Right cardiac atrium (tissue), 5 donors: ENCODE data around the gene MEPCE. TPM values are rescaled to one million over a fixed set of nuclear protein-coding genes. Genes with fewer than 3 reads are reported as not detected.

Experiments
- ATAC-seq, 2 donors: fragments of 200-7000 bp; cut with Tn5 transposase; one replicate each; pipeline versions ENCODE4 v1.8.0 to v1.9.1; 2020; ENCODE audit warnings: moderate library complexity in 2 of 2, mild to moderate bottlenecking in 1 of 2
- DNase-seq, 3 donors: peaks; one replicate each; pipeline ENCODE4 v3.0.0-alpha.2; 2020
- H3K27ac ChIP-seq: one replicate; pipeline ENCODE4 v1.5.1; 2013; ENCODE audit warnings: mild to moderate bottlenecking, low read length, control low read depth, moderate library complexity
- H3K27me3 ChIP-seq: one replicate; pipeline ENCODE4 v1.6.1; 2013; ENCODE audit not compliant: control insufficient read depth, insufficient read depth
- H3K4me1 ChIP-seq: one replicate; pipeline ENCODE4 v1.6.1; 2013; ENCODE audit warnings: low read length; ENCODE audit not compliant: control insufficient read depth, insufficient read depth
- H3K4me3 ChIP-seq: one replicate; pipeline ENCODE4 v1.5.1; 2013; ENCODE audit warnings: low read length, control low read depth
- H3K9me3 ChIP-seq: one replicate; pipeline ENCODE4 v1.6.1; 2013; ENCODE audit warnings: low read length; ENCODE audit not compliant: control insufficient read depth
- WGBS: extraction: QIAGEN DNeasy Blood & Tissue Kit; methylation state at CpG from one replicate; pipeline ENCODE4 v1.1.7; 2013; 5-methylcytosine and 5-hydroxymethylcytosine counted together
- intact Hi-C, 4 donors: fragments of 100-400 bp; cut with DNase I; formaldehyde crosslinking; loops; one replicate each; pipeline versions ENCODE4 v1.11.0 to v1.14.0; 2022 to 2023
- polyA plus RNA-seq: library from polyadenylated mRNA; stranded (reverse); fragments of 200-250 nt; gene quantifications from one replicate; pipeline ENCODE4 v1.2.3, GENCODE V29; 2013
- total RNA-seq, 4 donors: library from RNA; stranded (reverse); fragmentation: NEBNext Ultra II Directional; extraction: Animal tissue kit (Norgen Biotek cat#: 25700); gene quantifications; one replicate each; pipeline ENCODE4 v1.2.1, GENCODE V29; 2021
- donor health status: healthy with polysubstance abuse.
- donor health status: DM: no; HTN: yes; CAD: no.
- donor health status: DM: no; HTN: no; CAD: no.
- donor health status: DM: no; HTN: yes; CAD: no; lungs with severe emphysema.
- donor health status: DM: yes; HTN: yes; CAD: no.

The MEPCE gene
- total and polyA plus RNA-seq, 5 donors: 18.7 to 24.6 (median 23.0) TPM

DNA sequence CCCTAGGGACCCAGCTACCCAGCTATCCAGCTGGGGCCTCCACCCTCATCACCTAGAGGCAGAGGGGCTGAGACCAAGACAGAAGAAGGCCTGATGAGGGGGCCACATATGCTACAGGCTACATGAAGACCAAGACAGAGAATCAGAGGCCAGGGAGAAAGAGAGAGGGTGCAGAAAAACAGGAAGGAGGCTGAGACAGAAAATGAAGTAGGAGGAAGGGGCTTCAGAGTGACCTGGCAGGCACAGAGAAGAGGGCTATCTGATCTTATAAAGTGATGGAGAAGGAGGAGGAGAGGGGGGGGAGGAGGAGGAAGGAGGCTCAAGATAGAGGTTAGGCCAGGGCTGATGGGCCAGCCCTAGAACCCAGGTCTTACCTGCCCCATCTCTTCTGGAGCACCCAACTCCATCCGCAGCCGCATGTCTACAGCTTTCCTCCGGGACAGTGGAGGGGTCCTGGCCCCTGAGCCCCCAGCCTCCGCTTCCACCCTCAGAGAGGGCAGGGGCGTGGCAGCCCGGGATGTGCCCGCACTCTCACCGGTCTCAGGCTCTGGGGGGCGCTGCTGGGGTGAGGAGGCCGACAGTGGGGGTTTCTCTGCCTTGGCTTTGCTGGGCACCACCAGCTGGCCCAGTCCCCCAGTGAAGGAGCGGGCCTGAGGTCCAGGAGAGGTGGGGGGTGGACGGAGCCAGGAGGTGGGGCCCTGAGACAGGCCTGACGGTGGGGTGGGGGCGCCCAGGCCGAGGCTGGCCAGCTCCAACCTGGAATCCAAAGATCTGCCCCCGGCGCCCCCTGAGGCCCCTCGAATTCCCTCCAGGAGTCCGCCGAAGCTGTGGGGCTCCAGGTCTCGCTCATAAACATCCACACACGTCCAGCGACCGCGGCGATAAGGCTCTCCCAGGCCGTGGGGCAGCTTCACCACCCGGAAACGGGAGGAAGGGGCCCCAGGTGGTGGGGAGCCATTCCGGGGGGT lies 47.6 kb downstream of the MEPCE start:
- Histone ChIP-seq H3K27ac (peak overlapping the region; percentile 33), H3K4me3 (peak overlapping the region; percentile 85), H3K4me1 (peaks cover 17% of the 10 kb centered on the region), H3K27me3 (no peaks in the 10 kb centered on the region), H3K9me3 (no peaks in the 10 kb centered on the region)
- 9% methylated on average over 30 of the region's 30 CpGs for WGBS
- DNase-seq (peak in 2 of 3 donors; percentile 64 to 76), ATAC-seq (no peak)
- intact Hi-C loops: loop anchor here in 2 of 4 donors (5.0 to 10.0 kb wide), 2 partner anchors 70 to 208 kb away; no protein-coding TSS in a partner anchor

DNA sequence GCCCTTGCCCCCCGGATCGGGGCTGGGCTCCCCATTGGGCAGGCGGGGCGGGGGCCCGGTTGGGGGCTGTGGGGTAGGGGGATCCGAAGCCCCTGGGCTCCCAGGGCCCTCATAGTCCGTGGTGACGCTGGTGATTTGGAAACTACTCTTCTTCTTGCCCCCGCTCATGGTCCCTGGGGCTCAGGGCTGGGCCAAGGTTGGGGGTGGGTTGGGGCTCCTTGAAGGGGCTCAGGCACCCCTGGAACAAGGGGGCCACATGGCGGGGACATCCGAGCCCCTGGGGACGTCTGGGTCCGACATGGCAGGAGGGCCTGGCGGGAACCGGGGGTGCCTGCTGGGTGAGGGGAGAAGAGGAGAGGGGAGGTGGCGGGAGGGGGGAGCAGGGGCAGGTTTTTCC lies 48.2 kb downstream of the MEPCE start:
- H3K4me1 ChIP-seq: peaks cover 16% of the 10 kb centered on the region
- H3K27me3 ChIP-seq: no peaks in the 10 kb centered on the region
- ATAC-seq: no peak
- H3K27ac ChIP-seq: peak overlapping the region; percentile 61
- 2% methylated on average over 16 of the region's 16 CpGs for WGBS
- intact Hi-C loops: loop anchor here in 2 of 4 donors (5.0 to 10.0 kb wide), 2 partner anchors 69 to 207 kb away; no protein-coding TSS in a partner anchor
- H3K9me3 ChIP-seq: no peaks in the 10 kb centered on the region
- peak in 2 of 3 donors; percentile 57 to 74 for DNase-seq
- peak overlapping the region; percentile 85 for H3K4me3 ChIP-seq

GRCh38 chr7:100478958-100479660 lies 49.5 kb downstream of the MEPCE start, which contains the start of gene TSC22D4:
TSS of gene TSC22D4 (minus strand) at chr7:100479214. CDS start at chr7:100478038, 1,176 bp downstream.
- Histone ChIP-seq H3K27me3 (no peaks in the 10 kb centered on the region), H3K4me3 (peak within 1 kb of the TSS; percentile 85), H3K27ac (peak within 1 kb of the TSS; percentile 69), H3K9me3 (no peaks in the 10 kb centered on the region), H3K4me1 (peaks cover 12% of the 10 kb centered on the region)
- intact Hi-C loops: loop anchor here in 2 of 4 donors (5.0 to 10.0 kb wide), 2 partner anchors 68 to 206 kb away; no protein-coding TSS in a partner anchor
- ATAC-seq (peak; percentile 93 to 94), DNase-seq (peak; percentile 95 to 99 (median 97))
- WGBS: 1% methylated on average over 27 of the region's 27 CpGs

GRCh38 chr7:100481466-100481865 lies 51.8 kb downstream of the MEPCE start:
- H3K27me3 ChIP-seq: no peaks in the 10 kb centered on the region
- H3K9me3 ChIP-seq: no peaks in the 10 kb centered on the region
- DNase-seq (no peak), ATAC-seq (no peak)
- H3K4me3 ChIP-seq: no peak overlapping the region
- H3K27ac ChIP-seq: no peak overlapping the region
- WGBS: 78% methylated on average over 1 of the region's 1 CpG
- peaks cover 10% of the 10 kb centered on the region for H3K4me1 ChIP-seq
- intact Hi-C loops: loop anchor here in 1 of 4 donors (5.0 kb wide), 1 partner anchor 76 kb away; no protein-coding TSS in a partner anchor

GRCh38 chr7:100482728-100483089 lies 53.1 kb downstream of the MEPCE start:
- DNase-seq: no peak
- Histone ChIP-seq H3K4me1 (peaks cover 3% of the 10 kb centered on the region), H3K27me3 (no peaks in the 10 kb centered on the region), H3K4me3 (peak overlapping the region; percentile 71), H3K9me3 (no peaks in the 10 kb centered on the region), H3K27ac (no peak overlapping the region)
- no peak for ATAC-seq
- 40% methylated on average over 14 of the region's 14 CpGs for WGBS
- intact Hi-C loops: loop anchor here in 1 of 4 donors (5.0 kb wide), 1 partner anchor 75 kb away; no protein-coding TSS in a partner anchor

DNA sequence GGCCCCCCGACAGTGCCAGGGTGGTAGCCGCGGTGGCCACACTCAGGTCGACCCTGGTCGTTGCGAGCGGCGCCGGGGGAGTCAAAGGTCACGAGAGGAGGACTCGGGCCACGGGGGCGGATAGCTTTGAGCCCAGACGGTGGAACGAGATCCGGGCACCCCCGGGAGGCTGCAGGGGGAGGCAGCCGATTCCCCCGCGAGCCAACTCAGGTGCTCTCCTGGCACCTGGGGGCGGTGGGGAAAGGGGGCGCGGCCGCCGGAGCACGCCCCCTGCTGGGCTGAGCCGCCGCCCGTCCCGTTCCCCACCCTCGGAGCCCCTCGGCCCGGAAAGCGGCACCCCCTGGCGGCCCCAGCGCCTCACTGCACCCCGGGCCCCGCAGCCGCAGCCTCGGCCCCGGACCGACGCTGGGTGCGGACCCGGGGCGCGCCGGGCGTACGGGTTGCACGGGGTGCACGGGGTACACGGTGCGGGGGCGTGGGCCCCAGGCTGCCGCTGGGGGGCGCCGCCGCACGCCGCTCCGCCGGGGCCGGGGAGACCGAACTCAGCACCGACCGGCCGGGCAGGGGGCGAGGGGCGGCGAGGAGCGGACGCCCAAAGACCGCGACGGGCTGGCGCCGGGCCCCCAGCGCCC lies 53.6 kb downstream of the MEPCE start:
- under 1% methylated on average over 79 of the region's 79 CpGs for WGBS
- DNase-seq (peak; percentile 65 to 91 (median 90)), ATAC-seq (peak; percentile 44 to 47)
- intact Hi-C loops: loop anchor here in 1 of 4 donors (5.0 kb wide), 1 partner anchor 74 kb away; no protein-coding TSS in a partner anchor
- Histone ChIP-seq H3K9me3 (no peaks in the 10 kb centered on the region), H3K4me1 (peaks cover 3% of the 10 kb centered on the region), H3K4me3 (peak overlapping the region; percentile 71), H3K27me3 (no peaks in the 10 kb centered on the region), H3K27ac (no peak overlapping the region)

Other genes with a start within 250 kb of the MEPCE start
- gene PVRIG, start 209.9 kb upstream of the MEPCE start, total RNA-seq: not detected
- 0.07 TPM for gene PVRIG, start 209.9 kb upstream of the MEPCE start, polyA plus RNA-seq
- gene SPDYE3, start 122.1 kb upstream of the MEPCE start, total RNA-seq: not detected
- gene SPDYE3, start 122.1 kb upstream of the MEPCE start, polyA plus RNA-seq: 0.20 TPM
- gene PILRB, start 71.7 kb upstream of the MEPCE start, total RNA-seq: 10 to 100 TPM; 13.2 to 15.6 (median 13.7) TPM
- gene PILRB, start 71.7 kb upstream of the MEPCE start, polyA plus RNA-seq: 18.1 TPM
- gene PILRA, start 56.3 kb upstream of the MEPCE start, total RNA-seq: 1 to 10 TPM; 3.9 to 5.3 (median 4.9) TPM
- 2.3 TPM for gene PILRA, start 56.3 kb upstream of the MEPCE start, polyA plus RNA-seq
- 1 to 10 TPM; 3.5 to 5.3 (median 4.4) TPM for gene ZCWPW1, start 1.1 kb upstream of the MEPCE start, total RNA-seq
- 4.9 TPM for gene ZCWPW1, start 1.1 kb upstream of the MEPCE start, polyA plus RNA-seq
- gene PPP1R35, start 6.7 kb downstream of the MEPCE start, total RNA-seq: 10 to 100 TPM; 14.8 to 17.7 (median 16.5) TPM
- gene PPP1R35, start 6.7 kb downstream of the MEPCE start, polyA plus RNA-seq: 20.3 TPM
- gene SPACDR, start 34.4 kb downstream of the MEPCE start, total RNA-seq: under 1 TPM in 1 of 4 donors, not detected in 3; 0.44 TPM
- gene SPACDR, start 34.4 kb downstream of the MEPCE start, polyA plus RNA-seq: 0.11 TPM
- gene TSC22D4, start 49.4 kb downstream of the MEPCE start, total RNA-seq: 10 to 100 TPM; 36.7 to 63.6 (median 48.6) TPM
- 61.2 TPM for gene TSC22D4, start 49.4 kb downstream of the MEPCE start, polyA plus RNA-seq
- 1 to 10 TPM in 1 of 4 donors, under 1 TPM in 3; 0.39 to 1.1 (median 0.65) TPM for gene NYAP1, start 54.1 kb downstream of the MEPCE start, total RNA-seq
- 0.79 TPM for gene NYAP1, start 54.1 kb downstream of the MEPCE start, polyA plus RNA-seq
- gene AGFG2, start 109.4 kb downstream of the MEPCE start, total RNA-seq: 10 to 100 TPM; 18.4 to 26.3 (median 23.1) TPM
- gene AGFG2, start 109.4 kb downstream of the MEPCE start, polyA plus RNA-seq: 17.3 TPM
- gene SAP25, start 144.1 kb downstream of the MEPCE start, total RNA-seq: 1 to 10 TPM in 2 of 4 donors, under 1 TPM in 1, not detected in 1; 0.81 to 1.4 (median 1.3) TPM
- 0.79 TPM for gene SAP25, start 144.1 kb downstream of the MEPCE start, polyA plus RNA-seq
- gene LRCH4, start 156.3 kb downstream of the MEPCE start, total RNA-seq: 10 to 100 TPM; 29.0 to 36.0 (median 32.4) TPM
- 33.4 TPM for gene LRCH4, start 156.3 kb downstream of the MEPCE start, polyA plus RNA-seq
- 1 to 10 TPM in 1 of 4 donors, under 1 TPM in 2, not detected in 1; 0.74 to 1.0 (median 0.76) TPM for gene FBXO24, start 156.5 kb downstream of the MEPCE start, total RNA-seq
- 0.27 TPM for gene FBXO24, start 156.5 kb downstream of the MEPCE start, polyA plus RNA-seq
- gene PCOLCE, start 172.5 kb downstream of the MEPCE start, total RNA-seq: 10 to 100 TPM; 44.0 to 81.7 (median 57.4) TPM
- gene PCOLCE, start 172.5 kb downstream of the MEPCE start, polyA plus RNA-seq: 41.2 TPM
- gene MOSPD3, start 182.7 kb downstream of the MEPCE start, total RNA-seq: 10 to 100 TPM; 11.1 to 13.7 (median 11.9) TPM
- gene MOSPD3, start 182.7 kb downstream of the MEPCE start, polyA plus RNA-seq: 13.8 TPM
- under 1 TPM in 3 of 4 donors, not detected in 1; 0.25 to 0.41 (median 0.26) TPM for gene TFR2, start 211.7 kb downstream of the MEPCE start, total RNA-seq
- 0.14 TPM for gene TFR2, start 211.7 kb downstream of the MEPCE start, polyA plus RNA-seq
- not detected for gene ACTL6B, start 226.6 kb downstream of the MEPCE start, total RNA-seq
- gene ACTL6B, start 226.6 kb downstream of the MEPCE start, polyA plus RNA-seq: not detected
- 100 to 1,000 TPM; 128 to 160 (median 132) TPM for gene GNB2, start 243.9 kb downstream of the MEPCE start, total RNA-seq
- gene GNB2, start 243.9 kb downstream of the MEPCE start, polyA plus RNA-seq: 115 TPM